ENCODE data around the gene ASS1.

Gene ASS1

DNA sequence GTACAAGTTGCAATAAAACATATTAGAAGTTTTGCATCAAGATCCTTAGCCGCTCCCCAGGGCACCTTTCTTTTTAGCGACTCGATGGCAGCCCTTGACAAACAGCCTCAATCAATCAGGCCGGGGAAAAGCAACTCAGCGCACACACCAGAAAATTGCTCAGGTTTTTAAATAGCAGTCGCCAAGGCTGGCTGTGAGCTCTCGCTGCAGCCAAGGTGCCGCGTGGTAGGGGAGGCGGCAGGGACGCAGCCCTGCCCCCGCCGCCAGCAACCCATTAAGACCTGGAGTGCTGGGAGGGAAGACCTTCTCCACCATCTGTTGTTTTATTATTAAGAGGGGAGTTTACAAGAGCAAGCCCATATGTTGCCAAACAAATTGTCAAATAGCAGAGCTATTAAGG, 22.6 kb downstream of the ASS1 start:
- no peak overlapping the region for H3K27ac ChIP-seq (ENCODE audit: low read depth, low read length)
- no peaks in the 10 kb centered on the region for H3K9me3 ChIP-seq (ENCODE audit: insufficient read depth, low read length)
- no peaks in the 10 kb centered on the region for H3K9me2 ChIP-seq (replicated peaks; ENCODE audit: insufficient read depth, low read length)
- no peaks in the 10 kb centered on the region for H3K36me3 ChIP-seq (ENCODE audit: low read length)
- H4K20me1 ChIP-seq (ENCODE audit: low read depth, low read length): no peaks in the 10 kb centered on the region
- no peaks in the 10 kb centered on the region for H3K27me3 ChIP-seq (ENCODE audit: low read length)
- H3F3A ChIP-seq (ENCODE audit: insufficient read depth): no peaks in the 10 kb centered on the region
- H3K79me2 ChIP-seq (ENCODE audit: insufficient read depth, low read length): no peaks in the 10 kb centered on the region
- TF ChIP-seq, protein P1, sequence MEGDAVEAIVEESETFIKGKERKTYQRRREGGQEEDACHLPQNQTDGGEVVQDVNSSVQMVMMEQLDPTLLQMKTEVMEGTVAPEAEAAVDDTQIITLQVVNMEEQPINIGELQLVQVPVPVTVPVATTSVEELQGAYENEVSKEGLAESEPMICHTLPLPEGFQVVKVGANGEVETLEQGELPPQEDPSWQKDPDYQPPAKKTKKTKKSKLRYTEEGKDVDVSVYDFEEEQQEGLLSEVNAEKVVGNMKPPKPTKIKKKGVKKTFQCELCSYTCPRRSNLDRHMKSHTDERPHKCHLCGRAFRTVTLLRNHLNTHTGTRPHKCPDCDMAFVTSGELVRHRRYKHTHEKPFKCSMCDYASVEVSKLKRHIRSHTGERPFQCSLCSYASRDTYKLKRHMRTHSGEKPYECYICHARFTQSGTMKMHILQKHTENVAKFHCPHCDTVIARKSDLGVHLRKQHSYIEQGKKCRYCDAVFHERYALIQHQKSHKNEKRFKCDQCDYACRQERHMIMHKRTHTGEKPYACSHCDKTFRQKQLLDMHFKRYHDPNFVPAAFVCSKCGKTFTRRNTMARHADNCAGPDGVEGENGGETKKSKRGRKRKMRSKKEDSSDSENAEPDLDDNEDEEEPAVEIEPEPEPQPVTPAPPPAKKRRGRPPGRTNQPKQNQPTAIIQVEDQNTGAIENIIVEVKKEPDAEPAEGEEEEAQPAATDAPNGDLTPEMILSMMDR (IDR thresholded peaks at IDR 0.05; ENCODE audit: insufficient read depth, low read length, poor library complexity, severe bottlenecking): no peak
- TF ChIP-seq EZH2phosphoT487 (conservative IDR thresholded peaks at IDR 0.05; ENCODE audit: low read length): no peak
- H2AFZ ChIP-seq (ENCODE audit: low read depth, low read length, severe bottlenecking): no peak overlapping the region
- H3K9ac ChIP-seq (ENCODE audit: low read length): no peak overlapping the region
- no peak overlapping the region for H3K4me2 ChIP-seq (ENCODE audit: low read depth, low read length, poor library complexity, severe bottlenecking)
- H3K4me3 ChIP-seq (ENCODE audit: insufficient read depth, low read length, poor library complexity, severe bottlenecking): no peak overlapping the region

DNA sequence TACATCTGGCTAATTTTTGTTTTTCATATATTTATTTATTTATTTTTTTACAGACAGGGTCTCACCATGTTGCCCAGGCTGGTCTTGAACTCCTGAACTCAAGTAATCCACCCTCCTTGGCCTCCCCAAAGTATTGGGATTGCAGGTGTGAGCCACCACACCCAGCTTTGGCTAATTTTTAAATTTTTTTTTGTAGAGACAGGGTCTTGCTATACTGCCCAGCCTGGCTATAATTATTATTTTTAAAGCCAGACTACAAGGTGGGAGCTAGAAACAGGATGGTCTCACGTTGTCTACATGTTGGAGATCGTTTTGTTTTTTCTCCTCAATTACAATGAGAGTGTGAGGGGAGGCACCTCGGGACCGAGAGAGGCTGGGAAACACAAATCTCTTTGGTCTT, 23.8 kb downstream of the ASS1 start:
- H3K27me3 ChIP-seq (ENCODE audit: low read length): no peaks in the 10 kb centered on the region
- no peak overlapping the region for H3K27ac ChIP-seq (ENCODE audit: low read depth, low read length)
- no peaks in the 10 kb centered on the region for H4K20me1 ChIP-seq (ENCODE audit: low read depth, low read length)

DNA sequence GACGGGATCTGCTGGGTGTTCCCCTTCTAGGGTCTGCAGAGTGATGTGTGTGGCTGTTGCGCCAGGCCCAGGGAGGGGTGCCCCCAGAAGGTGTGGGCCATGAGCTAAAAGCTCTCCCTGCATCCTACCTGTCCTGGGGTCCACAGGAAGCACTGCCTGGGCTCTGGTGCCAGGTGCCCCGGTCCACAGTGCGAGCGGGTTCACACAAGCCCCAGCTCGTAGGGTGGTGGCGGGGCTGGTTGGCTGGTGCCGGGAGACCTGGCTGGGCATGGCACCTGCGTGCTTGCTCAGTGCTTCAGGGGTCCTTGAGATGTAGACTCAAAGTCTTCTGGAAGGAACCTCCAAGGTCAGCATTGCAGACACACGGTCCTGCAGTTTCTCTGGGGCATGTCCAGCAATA, 25.5 kb downstream of the ASS1 start:
- no peak overlapping the region for H3K4me2 ChIP-seq (ENCODE audit: low read depth, low read length, poor library complexity, severe bottlenecking)
- H3K79me2 ChIP-seq (ENCODE audit: insufficient read depth, low read length): no peaks in the 10 kb centered on the region
- no peaks in the 10 kb centered on the region for H3F3A ChIP-seq (ENCODE audit: insufficient read depth)
- H3K9ac ChIP-seq (ENCODE audit: low read length): no peak overlapping the region
- H3K27me3 ChIP-seq (ENCODE audit: low read length): no peaks in the 10 kb centered on the region
- TF ChIP-seq EZH2phosphoT487 (conservative IDR thresholded peaks at IDR 0.05; ENCODE audit: low read length): no peak
- TF ChIP-seq, protein P1 (IDR thresholded peaks at IDR 0.05; ENCODE audit: insufficient read depth, low read length, poor library complexity, severe bottlenecking): no peak
- no peak overlapping the region for H2AFZ ChIP-seq (ENCODE audit: low read depth, low read length, severe bottlenecking)
- H3K9me2 ChIP-seq (replicated peaks; ENCODE audit: insufficient read depth, low read length): no peaks in the 10 kb centered on the region
- H3K9me3 ChIP-seq (ENCODE audit: insufficient read depth, low read length): no peaks in the 10 kb centered on the region
- H4K20me1 ChIP-seq (ENCODE audit: low read depth, low read length): no peaks in the 10 kb centered on the region
- no peak overlapping the region for H3K4me3 ChIP-seq (ENCODE audit: insufficient read depth, low read length, poor library complexity, severe bottlenecking)
- no peaks in the 10 kb centered on the region for H3K36me3 ChIP-seq (ENCODE audit: low read length)
- H3K27ac ChIP-seq (ENCODE audit: low read depth, low read length): no peak overlapping the region

More for the DNA sequence above, 23.8 kb downstream of the ASS1 start:
- no peaks in the 10 kb centered on the region for H3K9me2 ChIP-seq (replicated peaks; ENCODE audit: insufficient read depth, low read length)
- no peaks in the 10 kb centered on the region for H3K36me3 ChIP-seq (ENCODE audit: low read length)
- no peaks in the 10 kb centered on the region for H3K79me2 ChIP-seq (ENCODE audit: insufficient read depth, low read length)
- TF ChIP-seq EZH2phosphoT487 (conservative IDR thresholded peaks at IDR 0.05; ENCODE audit: low read length): no peak
- TF ChIP-seq, protein P1 (IDR thresholded peaks at IDR 0.05; ENCODE audit: insufficient read depth, low read length, poor library complexity, severe bottlenecking): no peak
- no peaks in the 10 kb centered on the region for H3F3A ChIP-seq (ENCODE audit: insufficient read depth)
- no peaks in the 10 kb centered on the region for H3K9me3 ChIP-seq (ENCODE audit: insufficient read depth, low read length)
- no peak overlapping the region for H3K4me3 ChIP-seq (ENCODE audit: insufficient read depth, low read length, poor library complexity, severe bottlenecking)
- H2AFZ ChIP-seq (ENCODE audit: low read depth, low read length, severe bottlenecking): no peak overlapping the region
- H3K9ac ChIP-seq (ENCODE audit: low read length): no peak overlapping the region
- no peak overlapping the region for H3K4me2 ChIP-seq (ENCODE audit: low read depth, low read length, poor library complexity, severe bottlenecking)

All from SU-DHL-6 (cell line).